Fibroblast of skin of right quadriceps (primary cell): ENCODE measurements around the gene CHORDC1.
"Not testable (repeated sequence)": the region's sequence is repeated elsewhere in the genome, so short reads cannot be mapped to it uniquely, and the experiment has no call there.

ENCODE experiments used
- DNase-seq: peaks from one replicate; pipeline ENCODE4 v3.0.0-alpha.2; 2013

CHORDC1 gene

DNA sequence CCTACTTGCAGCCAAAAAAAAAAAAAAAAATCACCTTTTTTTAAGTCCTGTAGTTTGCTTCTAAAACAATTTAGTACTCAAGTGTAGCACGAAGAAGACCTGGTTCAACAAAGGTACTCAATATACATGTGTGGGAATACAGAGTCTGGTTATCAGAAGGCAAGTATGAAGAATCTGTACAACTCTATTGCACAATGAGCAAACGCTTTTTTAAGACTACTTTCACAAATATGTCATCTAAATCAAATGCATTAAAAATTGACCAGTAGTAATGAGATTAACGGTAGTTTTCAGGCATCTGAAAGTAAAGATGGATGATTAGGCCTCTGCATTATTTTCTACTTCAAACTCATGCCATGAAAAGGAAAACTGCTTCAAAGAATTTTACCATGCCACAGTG is 9.5 kb downstream of the CHORDC1 start:
- DNase-seq, result no peak

DNA sequence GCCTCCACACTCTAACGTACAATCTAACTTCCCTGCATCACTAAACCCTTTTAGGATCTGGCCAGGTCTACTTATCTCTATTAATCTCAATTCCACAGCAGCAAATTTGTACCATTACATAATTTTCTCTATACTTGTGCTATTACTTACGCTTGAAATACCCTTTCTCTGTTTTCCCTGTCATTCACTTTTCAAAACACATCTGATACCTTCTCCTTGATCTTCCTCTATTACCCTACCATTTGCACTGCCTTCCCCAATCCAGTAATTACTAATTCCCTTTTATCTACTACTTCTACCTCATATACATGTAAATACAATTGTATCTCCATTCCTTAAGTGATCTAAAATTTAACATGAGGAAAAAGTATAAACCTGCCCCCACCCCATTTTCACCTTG is 14.0 kb downstream of the CHORDC1 start:
- no peak for DNase-seq

DNA sequence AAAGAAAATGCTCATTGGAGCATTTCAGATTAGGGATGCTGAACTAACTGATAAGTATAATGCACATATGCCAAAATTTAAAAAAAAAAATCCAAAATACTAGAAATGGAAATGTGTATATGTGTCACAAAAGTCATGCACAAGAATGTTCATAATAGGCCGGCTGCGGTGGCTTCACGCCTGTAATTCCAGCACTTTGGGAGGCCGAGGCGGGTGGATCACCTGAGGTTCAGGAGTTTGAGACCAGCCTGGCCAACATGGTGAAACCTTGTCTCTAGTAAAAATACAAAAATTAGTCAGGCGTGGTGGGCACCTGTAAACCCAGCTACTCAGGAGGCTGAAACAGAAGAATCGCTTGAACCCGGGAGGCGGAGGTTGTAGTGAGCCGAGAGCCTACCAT is 14.9 kb downstream of the CHORDC1 start:
- not testable (repeated sequence) for DNase-seq

DNA sequence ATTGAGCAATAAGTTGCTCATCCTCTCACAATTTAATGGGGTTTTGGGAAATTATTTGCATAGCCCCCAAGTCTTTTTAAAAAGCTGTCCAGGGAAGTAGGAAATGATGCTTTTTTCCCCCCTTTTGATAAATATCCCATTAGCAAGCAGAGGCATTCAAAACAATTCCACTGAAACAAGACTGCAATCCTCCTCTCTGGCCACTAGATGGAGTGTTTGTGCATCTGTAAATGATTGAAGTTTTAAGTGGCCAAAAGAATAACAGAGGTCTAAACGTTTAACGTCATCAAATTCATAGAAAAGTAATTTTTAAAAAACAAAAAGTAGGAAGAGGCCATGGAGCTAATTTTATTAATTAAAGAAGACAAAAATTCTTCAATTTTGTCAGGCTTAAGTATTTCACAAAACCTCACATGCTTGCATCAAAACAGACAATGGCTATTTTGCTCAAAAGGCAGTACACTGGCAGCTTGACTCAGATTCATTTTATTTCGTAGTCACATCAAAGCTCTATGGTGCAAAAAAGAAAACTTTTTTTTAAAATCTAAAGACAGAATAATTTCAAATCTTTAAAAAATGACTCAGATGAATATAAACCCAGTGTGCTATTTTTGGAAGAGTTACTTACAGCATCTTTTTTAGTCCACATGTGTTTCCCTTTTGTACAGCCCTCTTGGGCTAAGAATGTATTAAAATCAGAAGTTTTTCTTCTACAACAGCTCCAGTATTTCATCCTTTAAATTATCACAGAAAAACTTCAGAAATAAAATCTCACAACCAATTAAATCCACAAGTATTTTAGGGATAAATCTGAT is 17.8 kb downstream of the CHORDC1 start:
- peak; percentile 56 for DNase-seq

DNA sequence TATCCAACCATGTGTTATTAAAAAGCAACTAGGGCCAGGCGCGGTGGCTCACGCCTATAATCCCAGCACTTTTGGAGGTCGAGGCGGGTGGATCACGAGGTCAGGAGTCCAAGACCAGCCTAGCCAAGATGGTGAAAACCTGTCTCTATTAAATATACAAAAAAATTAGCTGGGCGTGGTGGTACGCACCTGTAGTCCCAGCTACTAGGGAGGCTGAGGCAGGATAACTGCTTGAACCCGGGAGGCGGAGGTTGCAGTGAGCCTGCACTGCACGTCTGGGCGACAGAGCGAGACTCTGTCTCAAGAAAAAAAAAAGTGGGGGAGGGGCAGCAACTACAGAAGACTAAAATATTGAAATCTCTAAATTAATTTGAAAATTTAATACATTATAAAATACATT is 18.4 kb downstream of the CHORDC1 start:
- no peak for DNase-seq

DNA sequence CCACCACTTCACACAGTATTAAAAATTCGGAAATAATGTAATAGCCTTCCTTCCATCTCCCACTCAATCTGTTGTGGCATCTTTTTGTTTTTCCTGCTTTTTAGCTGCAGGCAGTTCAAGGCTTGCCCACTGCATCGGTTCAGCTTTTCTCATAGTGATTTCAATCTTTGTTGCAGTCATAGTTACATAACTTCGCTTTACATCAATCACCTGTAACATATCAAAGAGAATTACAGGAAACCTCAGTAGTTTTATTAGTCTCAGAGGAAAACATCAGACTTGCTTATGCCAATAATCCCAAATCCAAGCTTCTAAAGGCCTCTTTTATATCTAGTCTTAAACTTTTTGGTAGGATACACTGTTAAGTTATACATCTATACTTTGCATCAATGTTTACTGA is 20.5 kb downstream of the CHORDC1 start:
- DNase-seq, result no peak

DNA sequence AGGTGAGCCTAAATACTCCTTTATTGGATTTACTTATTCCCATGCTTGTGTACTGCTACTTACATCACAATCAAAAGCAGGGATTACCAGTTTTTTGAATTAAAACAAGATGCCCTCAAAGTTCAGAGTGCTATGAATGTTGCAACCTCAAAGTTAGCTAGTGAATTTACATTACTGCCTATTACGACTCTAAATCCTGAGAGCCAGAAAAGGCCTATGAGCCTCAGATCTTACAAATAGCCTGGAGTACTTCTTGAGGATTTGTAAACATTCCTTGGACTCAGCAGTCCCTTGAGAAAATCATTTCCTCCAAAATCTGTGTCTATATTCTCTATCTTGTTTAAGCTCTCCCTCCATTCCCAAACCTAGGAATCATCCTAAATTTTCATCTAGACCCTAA is 25.5 kb downstream of the CHORDC1 start:
- DNase-seq, result no peak

DNA sequence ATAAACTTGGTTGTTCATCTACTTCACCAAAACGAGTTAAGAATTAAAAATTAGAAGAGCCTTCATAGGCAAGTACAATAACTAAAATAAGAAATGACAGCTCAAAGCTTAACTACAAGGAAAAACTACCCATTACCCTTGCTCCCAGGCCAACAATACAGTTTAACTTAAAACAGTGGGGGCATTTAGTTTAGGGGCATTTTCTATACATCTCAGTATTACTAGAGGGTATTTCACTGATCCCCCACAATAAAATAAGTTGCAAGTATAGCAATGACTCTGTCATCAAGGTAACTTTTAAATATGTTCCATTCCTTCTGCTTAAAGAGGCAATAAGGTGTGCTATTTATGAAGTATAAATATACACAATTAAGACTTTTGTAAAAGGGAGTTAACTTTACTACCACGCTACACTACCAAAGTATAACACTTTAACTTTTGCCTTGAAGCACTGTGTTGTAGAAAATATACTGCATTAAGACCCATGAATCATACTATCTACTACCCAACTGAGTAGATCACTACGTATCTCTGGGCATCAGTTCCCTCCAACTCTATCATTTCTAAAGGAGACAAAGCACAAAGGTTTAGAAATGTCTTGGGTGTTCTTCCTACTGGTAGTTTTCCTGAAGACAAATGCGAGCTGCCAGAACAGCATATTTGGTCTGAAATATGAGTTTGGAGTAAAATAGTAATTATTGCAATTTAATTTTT is 29.8 kb downstream of the CHORDC1 start:
- DNase-seq, result no peak

DNA sequence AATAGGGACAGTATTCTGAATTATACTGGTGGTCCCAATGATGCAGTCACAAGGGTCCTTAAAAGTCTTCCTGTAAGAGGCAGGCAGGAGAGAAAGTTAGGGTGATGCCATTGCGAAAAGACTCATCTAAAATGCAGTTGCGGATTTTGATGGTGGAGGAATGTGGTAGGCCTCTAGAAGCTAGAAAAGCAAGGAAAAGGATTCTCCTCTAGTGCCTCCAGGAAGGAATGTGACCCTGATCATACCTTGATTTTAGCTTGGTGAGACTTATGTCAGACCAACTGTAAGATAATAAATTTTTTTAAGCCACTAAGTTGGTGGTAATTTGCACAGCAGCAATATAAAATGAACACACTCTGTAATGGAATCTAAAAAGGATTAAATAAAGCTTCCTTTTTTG is 33.8 kb downstream of the CHORDC1 start:
- no peak for DNase-seq

DNA sequence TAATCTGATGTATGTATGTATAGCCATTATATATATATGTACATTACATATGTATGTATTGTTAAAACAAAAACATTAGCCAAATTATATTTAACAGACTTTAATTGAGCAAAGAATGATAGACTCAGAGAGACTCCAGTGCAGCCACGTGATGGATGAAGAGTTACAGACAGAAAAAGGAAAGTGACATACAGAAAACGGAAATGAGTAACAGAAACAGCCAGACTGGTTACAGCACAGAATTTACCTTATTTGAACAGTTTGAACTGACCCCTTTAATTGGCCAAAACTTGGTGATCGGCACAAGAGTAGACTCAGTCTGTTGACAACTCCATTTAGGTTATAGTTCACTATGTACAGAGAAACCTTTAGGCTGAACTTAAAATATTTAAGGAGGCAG is 35.0 kb downstream of the CHORDC1 start:
- DNase-seq, result no peak

DNA sequence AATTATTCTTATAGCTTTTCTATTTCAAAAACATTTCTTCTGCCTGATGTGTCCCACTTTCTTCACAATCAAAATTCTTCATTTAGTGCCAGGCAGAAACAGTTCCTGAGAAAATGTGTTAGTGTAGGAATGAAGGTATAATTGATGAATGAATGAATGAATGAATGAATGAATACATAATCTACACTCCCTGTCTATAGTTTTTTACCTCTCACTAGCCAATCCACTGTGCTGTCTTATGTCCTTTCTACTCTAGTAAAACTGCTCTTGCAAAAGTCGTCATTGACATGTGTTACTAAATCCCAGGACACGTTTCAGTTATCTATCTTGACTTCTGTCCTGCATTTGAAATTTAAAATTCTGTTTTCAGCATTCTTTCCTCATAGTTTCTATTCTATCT is 42.9 kb downstream of the CHORDC1 start:
- no peak for DNase-seq

DNA sequence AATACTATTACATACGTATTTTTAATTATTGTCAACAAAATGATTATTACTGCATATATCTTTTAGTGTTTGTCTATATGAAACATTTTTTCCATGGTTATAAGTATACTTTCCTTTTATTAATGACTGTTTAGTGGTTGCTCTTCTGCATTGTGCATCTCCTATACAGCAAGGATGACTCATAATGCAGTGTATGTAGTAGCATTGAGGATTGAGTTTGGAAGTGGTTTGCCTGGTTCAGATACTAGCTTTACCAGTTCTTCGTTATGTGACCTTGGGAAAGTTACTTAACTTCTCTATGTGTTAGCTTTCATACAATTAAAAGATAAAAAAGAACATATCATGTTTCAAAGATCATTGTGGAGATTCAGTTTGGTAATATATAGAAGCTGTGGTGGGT is 44.1 kb downstream of the CHORDC1 start:
- DNase-seq, result no peak

DNA sequence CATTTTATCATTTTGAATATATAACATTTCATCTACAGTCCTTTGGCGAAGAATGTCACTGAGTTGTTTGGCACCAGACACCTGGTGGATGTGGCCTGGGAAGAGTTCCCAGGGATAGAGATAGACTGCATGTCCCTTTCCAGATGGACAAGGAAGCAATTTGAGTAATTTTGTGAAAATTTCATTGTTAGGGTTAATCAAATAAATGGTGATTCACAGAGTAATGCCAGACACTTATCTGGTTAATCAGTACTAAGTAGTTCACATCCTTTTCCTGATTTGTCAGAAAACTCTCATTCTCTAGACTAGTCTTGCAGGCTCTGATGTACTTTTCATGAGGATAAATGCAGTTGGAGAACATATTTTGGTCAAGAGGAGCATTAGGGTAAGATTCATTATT is 46.8 kb downstream of the CHORDC1 start:
- no peak for DNase-seq

DNA sequence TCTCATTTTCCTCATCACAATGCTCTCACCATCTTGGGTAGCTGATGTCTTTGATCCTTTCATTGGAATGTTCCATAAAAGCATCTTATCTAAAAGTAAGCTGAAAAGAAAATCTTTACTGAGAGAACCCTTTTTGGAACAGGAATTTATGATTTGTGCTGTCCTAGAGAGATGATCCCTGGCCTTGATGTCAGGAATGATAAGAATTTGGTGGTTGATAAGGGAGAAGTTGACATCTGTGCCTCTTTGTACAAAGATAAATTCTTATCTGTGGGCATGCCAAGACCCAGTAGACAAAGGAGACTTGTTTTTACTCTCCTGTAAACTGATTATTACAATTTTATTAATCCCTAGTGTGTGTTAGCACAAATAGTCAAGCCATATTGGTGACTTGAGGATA is 51.5 kb downstream of the CHORDC1 start:
- DNase-seq, result no peak

DNA sequence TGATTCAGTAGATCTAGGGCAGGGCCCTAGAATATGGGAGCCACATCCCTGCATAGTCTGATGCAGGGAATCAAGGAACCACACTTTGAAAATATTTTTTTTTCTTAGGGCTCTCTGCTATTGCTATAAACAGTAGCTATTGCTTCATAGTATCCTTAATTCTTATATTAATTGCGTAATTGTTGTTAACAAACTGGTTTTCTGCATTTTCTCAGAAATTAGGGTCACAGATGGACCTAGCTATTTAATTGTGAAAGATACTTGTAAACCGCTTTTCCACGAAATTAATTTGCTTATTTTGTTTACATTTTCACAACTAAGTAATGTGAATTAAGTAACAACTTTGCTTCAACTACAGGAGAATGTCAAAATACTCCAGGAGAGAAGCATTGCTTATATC is 54.3 kb downstream of the CHORDC1 start:
- no peak for DNase-seq

DNA sequence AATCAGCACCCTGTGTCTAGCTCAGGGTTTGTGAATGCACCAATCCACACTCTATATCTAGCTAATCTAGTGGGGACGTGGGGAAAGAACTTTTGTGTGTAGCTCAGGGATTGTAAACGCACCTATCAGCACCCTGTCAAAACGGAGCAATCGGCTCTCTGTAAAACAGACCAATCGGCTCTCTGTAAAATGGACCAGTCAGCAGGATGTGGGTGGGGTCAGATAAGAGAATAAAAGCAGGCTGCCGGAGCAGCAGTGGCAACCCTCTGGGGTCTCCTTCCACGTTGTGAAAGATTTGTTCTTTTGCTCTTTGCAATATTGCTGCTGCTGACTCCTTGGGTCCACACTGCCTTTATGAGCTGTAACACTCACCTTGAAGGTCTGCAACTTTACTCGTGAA is 55.1 kb downstream of the CHORDC1 start:
- DNase-seq, result not testable (repeated sequence)

DNA sequence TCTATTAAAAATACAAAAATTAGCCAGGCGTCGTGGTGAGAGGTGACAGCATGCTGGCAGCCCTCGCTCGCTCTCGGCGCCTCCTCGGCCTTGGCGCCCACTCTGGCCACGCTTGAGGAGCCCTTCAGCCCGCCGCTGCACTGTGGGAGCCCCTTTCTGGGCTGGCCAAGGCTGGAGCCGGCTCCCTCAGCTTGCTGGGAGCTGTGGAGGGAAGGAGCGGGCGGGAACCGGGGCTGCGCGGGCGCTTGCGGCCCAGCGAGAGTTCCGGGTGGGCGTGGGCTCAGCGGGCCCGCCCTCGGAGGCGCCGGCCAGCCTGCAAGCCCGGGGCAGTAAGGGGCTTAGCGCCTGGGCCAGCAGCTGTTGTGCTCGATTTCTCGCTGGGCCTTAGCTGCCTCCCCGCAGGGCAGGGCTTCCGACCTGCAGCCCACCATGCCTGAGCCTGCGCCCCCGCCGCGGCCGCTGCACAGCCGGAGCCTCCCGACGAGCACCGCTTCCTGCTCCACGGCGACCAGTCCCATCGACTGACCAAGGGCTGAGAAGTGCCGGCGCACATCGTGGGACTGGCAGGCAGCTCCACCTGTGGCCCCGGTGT is 55.8 kb downstream of the CHORDC1 start:
- not testable (repeated sequence) for DNase-seq
